Activated T-cell treated with anti-CD3 and anti-CD28 coated beads for 4 hours (primary cell): ENCODE results near the gene UROC1.
"Not testable (repeated sequence)": the region's sequence is repeated elsewhere in the genome, so short reads cannot be mapped to it uniquely, and the experiment has no call there.

ENCODE experiments used
- DNase-seq: peaks from one replicate; pipeline ENCODE4 v3.0.0-alpha.2; 2020

The UROC1 gene

DNA sequence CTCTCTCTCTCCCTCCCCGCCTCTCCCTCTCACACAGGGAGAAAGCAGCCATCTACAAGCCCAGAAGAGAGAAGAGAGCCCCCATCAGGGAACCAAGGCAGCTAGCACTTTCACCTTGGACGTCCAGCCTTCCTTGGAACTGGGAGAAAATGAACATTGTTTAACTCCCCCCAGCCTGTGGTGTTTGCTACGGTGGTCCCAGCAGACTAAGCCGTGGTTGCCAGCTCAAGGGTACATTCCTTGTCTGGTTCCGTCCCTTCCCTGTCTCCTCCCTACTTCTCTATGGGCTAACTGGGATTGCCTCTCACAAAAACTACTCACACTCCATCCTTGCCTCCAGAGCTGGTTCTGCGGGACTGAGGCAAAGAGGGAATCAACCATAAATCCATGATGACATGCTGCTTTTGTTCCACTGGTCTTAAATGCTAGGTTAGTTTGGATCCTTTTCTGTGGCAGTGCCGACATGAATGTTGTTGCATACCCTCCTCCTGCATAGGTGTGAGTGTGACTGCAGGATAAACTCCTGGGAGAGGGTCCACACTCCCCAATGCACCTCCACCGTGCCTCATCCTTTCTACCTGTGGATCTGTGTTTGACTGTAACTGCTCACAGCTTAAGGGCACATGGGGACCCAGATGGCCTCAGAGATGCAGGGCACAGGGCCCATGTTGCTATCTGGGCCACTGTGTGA lies 29.1 kb upstream of the UROC1 start:
- no peak for DNase-seq

DNA sequence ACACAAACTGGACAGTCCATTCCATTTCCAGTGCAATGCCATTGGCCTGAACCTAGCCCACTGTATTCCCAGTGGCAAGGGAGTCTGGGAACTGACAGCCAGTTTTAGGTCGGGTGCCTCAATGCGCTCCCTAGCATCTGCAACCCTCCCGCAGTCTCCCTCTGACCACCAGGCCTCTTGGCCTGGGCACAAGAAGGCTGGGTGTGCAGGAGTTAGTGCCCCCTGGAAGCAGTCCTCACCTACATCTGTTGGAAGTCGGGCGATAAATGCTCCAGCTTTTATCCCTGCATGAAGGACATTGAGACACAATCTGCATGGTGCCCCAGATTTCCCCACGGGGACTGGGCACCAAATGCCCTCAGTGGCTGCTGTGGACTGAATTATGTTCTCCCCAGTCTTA lies 28.4 kb upstream of the UROC1 start:
- DNase-seq: no peak

- DNase-seq: no peak
Observed at GRCh38 chr3:126545544-126545943, 28.0 kb upstream of the UROC1 start.

GRCh38 chr3:126544596-126545281 lies 27.2 kb upstream of the UROC1 start:
- no peak for DNase-seq

- DNase-seq: no peak
Observed at GRCh38 chr3:126543457-126544061, 26.0 kb upstream of the UROC1 start.

DNA sequence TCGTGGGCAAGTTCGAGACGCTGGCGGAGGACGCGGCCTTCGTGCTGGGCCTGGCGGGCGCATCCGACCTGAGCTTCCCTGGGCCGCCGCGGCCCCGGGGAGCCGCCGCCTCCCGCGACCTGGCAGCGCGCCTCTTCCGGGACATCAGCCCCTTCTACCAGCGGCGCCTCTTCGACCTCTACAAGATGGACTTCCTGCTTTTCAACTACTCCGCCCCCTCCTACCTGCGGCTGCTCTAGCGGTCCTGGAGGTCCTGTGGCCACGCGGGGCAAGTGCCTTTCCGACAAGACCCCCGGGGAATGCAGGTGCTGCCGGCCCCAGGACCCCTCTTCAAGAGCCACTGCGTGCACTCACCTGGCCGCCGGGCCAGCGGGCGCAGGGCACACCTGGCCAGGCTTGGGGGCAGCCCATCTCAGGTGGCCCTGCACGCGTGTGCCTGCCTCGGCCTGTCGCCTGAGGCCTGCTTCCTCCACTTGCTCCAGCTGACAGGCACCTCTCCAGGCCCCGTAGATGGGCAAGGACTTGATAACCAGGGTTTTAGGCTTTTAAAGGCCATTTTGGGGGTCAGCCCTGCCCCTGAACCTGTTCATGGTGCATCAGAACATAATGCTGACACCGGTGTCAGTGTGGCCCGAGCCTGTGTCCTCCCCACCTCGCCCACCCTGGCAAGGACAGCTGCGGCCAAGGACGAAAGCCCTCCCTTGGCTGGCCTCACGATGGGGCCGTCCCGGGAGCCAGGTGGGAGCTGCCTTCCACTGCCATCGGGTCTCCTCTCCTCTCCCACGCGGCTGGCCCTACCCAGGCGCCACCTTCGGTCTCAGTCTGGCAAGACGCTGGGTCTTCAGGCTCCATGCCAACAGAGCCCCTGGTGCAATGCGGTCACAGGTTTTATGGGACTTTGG lies 25.0 kb upstream of the UROC1 start:
- DNase-seq: no peak

GRCh38 chr3:126541628-126542339 lies 24.2 kb upstream of the UROC1 start:
- DNase-seq: no peak

GRCh38 chr3:126540951-126541627 lies 23.5 kb upstream of the UROC1 start:
- no peak for DNase-seq

DNA sequence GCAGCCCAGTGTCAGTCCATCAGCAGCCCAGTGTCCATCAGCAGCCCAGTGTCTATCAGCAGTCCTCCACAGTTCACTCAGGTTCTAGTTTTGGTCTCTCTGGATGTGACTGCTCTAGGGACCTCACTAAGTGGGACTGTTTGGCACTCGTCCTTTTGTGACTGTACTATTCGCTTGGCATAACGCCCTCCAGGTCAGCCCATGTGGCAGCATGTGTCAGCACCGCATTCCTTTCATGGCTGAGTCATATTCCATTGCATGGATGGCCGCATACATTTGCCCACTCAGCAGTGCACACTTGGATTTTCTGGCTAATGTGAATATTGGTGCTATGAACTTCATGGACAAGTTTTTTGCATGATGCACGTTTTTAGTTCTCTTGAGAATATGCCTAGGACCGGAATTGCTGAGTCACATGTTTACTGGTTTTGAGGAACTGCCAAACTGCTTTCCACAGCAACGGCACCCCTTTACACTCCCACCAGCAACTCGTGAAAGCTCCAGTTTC lies 22.8 kb upstream of the UROC1 start:
- DNase-seq: no peak

- no peak for DNase-seq
Observed at GRCh38 chr3:126539558-126540250, 22.1 kb upstream of the UROC1 start.

DNA sequence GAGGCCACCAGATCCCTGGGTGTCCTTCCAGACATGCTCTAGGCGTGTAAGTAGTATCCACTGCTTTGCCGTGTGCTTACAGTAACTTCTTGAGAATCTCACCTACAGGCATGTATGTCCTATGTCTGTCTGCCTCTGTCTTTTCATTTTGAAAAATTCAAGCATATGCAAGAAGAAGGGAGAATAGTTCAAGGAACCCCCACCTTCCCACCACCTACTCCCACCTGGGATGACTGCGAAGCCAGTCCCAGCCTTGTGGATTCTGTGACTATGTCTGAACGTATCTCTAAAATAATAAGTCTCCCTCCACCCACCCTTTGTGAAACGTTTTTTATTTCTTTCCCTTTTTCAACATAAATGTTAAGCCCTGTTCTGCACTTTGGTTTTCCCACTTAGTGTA lies 21.4 kb upstream of the UROC1 start:
- DNase-seq: no peak

- DNase-seq: no peak
Observed at GRCh38 chr3:126538316-126538715, 20.7 kb upstream of the UROC1 start.

DNA sequence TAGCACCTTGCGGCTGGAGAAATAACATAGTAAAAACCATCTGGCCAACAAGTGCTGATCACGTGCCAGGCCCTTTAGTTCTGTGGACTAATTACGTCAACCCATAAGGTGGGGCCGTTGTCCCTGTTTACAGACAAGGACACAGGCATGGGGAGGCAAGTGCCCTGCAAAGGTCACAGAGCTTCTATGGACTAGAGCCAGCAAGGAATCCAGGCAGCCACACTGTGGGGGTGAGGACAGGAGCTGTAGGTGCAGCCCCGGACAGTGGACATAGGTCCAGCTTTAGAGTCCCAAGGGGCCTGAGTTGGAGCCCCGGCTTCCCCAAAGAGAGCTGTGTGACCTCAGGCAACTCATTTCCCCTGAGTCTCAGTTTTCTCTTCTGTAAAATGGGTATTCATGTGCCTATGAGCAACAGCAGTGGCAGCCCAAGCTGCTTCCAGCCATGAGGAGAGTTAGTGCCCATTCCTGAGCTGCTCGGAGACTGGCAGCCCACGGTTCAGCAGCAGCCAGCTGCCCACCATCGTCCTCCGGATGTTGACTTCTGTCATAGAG lies 20.2 kb upstream of the UROC1 start:
- DNase-seq: no peak

GRCh38 chr3:126537116-126537729 lies 19.6 kb upstream of the UROC1 start:
- DNase-seq: no peak

DNA sequence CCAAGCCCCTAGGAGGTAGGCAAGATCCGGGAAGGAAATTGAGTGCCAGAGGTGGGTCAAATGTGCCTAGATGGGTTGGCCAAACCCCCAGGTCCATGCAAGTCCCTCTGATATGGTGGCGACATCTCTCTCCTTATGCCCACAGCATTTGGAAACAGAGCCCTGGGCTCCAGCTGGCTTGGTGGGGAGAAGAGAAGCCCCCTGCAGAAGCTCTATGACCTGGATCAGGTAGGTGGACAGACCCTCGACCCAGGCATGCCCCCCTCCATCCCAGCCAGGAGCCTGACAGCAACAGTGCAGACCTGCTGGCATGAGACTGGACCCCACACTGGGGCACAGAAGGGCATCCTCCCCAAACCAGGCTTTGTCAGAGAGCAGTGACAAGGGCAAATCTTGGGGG lies 18.6 kb upstream of the UROC1 start:
- no peak for DNase-seq

DNA sequence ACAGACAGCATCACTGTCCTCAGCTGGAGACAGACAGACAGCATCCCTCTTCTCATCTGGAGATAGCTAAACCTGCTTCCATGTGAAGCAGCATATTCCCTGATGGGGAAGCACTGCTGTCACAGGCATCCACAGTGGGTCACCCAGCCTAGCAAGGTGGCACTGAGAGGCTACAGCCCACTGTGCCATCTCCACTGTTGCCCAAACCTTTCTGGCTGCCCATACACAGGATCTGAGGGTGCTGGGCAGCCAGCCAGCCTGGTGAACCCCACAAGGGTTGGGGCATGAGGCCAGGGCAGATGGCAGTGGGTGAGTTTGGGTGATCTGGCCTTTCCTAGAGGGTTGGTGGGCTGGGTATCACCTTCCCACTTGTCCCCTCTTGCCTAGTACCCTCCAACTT lies 18.1 kb upstream of the UROC1 start:
- DNase-seq: no peak

- not testable (repeated sequence) for DNase-seq
Observed at GRCh38 chr3:126534716-126535115, 17.1 kb upstream of the UROC1 start.

DNA sequence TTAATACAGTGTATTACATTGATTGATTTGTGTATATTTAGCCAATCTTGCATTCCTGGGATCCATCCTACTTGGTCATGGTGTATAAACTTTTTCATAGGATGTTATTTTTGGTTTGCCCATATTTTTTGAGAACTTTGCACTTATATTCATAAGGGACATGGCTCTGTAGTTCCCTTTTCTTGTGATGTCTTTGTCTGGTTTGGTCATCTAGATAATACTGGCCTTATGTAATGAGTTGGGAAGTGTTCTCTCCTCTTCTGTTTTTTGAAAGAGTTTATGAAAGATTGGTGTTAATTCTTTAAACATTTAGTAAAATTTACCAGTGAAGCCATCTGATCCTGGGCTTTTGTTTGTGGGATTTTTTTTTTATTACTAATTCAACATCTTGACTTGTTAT lies 15.9 kb upstream of the UROC1 start:
- DNase-seq: no peak

DNA sequence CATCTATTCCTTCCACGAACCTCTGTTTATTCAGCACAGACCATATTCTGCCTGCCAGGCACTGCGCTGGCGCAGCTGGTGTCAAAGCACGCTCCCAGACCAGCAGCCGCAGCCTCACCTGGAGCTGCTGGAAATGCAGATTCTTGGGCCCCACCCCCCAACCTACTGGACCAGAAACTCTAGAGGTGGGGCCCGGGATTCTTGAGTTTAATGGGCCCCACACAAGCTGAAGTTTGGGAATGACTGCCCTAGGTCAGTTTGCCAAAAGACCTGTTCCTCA lies 13.4 kb upstream of the UROC1 start:
- no peak for DNase-seq

DNA sequence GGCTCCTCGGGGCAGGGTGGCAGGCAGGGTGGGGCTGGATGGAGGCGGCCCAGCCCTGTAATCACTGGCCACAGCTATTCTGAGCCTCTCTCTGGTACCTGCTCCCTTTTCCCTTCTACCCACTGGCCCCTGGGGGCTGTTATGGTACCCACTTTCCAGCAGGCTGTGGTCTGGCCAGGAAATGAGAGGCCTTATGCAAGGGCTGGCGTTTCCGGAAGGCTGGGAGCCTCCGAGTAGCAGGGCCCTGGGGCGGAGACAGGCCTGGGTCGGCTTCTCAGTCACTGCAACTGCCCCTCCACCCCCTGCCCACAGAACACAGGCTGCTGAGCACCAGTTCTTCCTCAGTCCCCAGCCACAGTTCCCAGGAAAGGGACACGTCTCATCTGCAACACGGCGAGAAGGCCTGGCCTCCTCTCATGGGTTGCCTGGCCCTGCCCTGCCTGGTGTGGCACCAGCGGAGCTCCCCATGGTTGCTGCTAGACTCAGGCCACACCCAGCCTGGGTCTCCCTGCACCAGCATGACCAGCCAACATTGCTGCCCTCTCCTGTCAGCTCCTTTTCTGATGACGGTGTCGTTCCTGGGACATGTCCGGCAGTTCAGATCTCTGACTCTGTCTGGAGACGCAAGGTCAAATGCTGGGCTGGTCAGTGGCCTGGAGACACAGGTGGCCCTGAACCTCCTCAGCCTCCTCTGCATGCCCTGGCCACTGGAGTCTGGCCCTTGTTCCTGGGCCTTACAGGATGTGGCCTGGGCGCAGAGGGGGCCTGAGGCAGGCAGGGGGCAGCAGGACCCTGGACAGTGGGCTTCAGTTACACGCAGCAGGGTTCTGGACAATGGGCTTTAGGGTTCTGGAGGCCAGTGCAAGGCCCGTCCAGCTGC lies 12.8 kb upstream of the UROC1 start:
- DNase-seq: no peak
